T follicular helper cell (primary cell): ENCODE measurements around the gene SSMEM1.
"Not testable (repeated sequence)": the region's sequence is repeated elsewhere in the genome, so short reads cannot be mapped to it uniquely, and the experiment has no call there.

Source experiments
- DNase-seq: peaks from one replicate; pipeline ENCODE4 v3.0.0-alpha.2; 2020; ENCODE audit warnings: low read depth
- total RNA-seq, 2 experiments: gene quantifications; one replicate each; lab custom pipeline; 2026; lab: John Stamatoyannopoulos, UW

Gene SSMEM1
- total RNA-seq: 0 reads per million in 2 experiments

GRCh38 chr7:130207642-130208041 lies at the start of gene SSMEM1:
Gene SSMEM1, plus strand, starts transcription at chr7:130207860. Its CDS starts 51 bp downstream, at chr7:130207911.
- no peak for DNase-seq

- DNase-seq: no peak
Observed at GRCh38 chr7:130160023-130160422, 47.6 kb upstream of the SSMEM1 start.

DNA sequence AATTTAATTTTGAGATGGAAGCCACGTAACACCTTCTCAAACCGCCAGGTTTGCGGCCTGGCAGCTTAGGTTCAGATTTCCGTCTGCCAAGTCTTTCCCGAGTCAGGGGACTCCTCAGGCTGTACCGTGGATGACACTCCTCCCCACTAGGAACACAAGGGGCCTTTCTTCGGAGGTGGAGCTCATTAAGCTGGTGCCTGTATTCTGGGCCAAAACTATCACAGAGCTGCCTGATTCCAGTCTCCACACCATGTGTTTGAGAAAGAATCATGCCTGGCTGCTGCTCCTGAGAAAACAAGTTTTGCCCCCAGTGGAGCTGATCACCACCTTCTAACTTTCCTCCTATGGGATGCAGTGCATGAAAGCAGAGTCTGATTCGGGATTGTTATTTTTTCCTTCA lies 47.2 kb upstream of the SSMEM1 start:
- no peak for DNase-seq

DNA sequence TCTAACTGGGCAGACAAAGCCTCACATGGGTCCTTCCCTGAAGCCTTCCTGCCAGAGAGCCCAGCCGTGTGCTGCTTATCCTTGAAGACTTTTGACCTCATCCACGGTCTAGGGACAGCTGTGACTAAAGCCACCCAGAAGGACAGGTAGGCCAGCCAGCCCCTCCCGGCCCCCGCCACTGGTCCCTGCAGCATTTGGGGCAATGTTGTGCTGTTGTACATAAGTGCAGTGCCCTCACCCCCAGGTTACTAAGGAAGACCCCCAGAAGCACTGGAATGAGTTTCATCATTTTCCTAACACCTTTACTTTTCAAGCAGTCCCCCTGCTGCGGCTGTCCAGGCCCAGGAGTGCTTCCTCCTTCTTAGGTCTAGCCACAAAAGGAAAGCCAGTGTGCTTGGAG lies 45.5 kb upstream of the SSMEM1 start:
- no peak for DNase-seq

- DNase-seq: no peak
Observed at GRCh38 chr7:130174237-130174959, 33.3 kb upstream of the SSMEM1 start.

GRCh38 chr7:130178251-130178650 lies 29.4 kb upstream of the SSMEM1 start:
- DNase-seq: no peak

DNA sequence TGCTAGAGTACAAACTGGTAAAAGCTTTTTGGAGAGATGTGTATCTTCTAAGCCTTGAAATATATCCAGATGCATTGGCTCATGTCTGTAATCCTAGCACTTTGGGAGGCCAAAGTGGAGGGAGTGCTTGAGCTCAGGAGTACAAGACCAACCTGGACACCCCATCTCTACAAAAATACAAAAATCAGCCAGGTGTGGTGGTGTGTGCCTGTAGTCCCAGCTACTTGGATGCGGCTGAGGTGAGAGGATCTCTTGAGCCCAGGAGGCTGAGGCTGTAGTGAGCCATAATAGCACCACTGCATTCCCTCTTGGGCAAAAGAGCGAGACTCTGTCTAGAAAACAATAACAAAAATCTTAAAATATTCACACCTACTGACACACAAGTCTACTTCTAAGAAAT lies 28.0 kb upstream of the SSMEM1 start:
- DNase-seq: no peak

DNA sequence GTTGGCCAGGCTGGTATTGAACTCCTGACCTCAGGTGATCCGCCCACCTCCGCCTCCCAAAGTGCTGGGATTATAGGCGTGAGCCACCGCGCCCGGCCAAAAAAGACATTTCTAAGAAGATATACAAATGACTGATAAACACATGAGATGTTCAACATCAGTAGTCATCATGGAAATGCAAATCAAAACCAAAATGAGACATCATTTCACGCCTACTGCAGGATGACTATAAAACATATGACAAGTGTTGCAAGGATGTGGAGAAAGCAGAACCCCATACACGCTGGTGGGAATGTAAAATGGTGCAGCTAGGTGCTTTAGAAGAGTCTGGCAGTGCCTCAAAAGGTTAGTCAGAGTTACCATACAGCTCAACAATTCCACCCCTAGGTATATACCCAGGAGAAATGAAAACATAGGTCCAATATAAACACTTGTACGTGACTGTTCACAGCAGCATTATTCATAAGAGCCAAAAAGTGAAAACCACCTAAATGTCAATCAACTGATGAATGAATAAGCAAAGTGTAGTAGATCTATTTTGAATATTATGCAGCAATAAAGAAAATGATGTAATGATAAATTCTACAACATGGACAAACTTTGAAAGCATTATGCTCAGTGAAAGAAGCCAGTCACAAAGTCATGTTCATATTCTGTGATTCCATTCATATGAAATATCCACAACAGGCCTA lies 26.9 kb upstream of the SSMEM1 start:
- no peak for DNase-seq

DNA sequence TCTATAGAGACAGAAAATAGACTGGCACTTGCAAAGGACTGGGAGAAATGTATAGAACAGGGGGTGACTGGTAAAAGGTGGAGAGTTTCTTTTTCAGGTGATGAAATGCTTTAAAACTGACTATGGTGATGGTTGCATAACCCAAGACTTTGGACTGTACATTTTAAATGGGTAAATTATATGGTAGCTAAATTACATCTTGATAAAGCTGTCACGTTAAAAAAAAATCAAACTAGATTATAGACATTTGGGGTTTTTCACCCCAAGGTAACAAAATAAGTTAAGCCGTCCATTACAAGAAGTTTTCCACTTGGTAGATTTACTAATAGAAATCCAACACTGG lies 26.4 kb upstream of the SSMEM1 start:
- no peak for DNase-seq

DNA sequence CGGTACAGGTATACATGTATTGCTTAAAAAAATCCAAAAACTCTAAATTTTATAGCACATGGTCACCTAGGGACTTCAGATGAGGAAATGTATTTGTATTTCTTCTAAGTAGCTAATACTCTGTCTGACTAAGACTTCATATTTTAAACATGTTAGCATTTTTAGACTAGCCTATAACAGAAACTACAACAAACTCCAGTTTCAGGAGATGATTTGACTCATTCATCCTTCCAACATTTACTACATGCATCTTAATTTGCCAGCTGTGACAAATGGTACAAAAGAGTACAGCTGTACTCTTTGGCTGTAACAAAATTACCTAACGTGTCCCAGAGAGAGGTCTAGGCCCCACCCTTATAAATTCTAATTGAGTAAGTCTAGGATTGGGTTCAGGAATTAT lies 24.7 kb upstream of the SSMEM1 start:
- DNase-seq: no peak

DNA sequence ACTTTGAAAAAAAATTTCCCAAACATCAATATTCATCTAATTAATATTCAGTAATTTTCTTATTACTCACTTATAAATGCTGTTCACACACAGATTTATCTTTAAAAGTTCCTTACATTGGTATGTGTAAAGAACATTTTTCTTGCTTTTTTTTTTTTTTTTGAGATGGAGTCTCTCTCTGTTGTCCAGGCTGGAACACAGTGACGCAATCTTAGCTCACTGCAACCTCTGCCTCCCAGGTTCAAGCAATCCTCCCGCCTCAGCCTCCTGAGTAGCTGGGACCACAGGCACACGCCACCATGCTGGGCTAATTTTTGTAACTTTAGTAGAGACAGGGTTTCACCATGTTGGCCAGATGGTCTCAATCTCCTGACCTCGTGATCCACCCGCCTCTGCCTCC lies 23.3 kb upstream of the SSMEM1 start:
- not testable (repeated sequence) for DNase-seq

DNA sequence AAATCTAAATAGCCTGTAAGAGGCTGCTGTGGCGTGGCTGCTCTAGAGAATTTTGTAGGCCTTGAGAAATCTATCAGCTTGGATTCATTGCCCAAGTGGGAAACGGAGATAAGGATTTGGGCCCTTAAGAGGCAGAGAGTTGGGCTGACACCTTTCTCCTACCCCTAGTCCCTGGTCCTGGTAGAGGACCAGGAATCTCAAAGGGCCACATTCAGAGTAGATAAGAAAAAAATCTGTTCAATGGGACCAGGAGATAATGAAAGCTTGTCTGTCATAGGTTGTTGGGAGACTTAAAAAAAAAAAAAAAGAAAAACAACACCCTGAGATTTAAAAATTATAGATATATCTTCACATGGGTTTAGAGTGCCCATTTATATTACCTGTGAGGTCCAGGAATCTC lies 20.3 kb upstream of the SSMEM1 start:
- DNase-seq: no peak

DNA sequence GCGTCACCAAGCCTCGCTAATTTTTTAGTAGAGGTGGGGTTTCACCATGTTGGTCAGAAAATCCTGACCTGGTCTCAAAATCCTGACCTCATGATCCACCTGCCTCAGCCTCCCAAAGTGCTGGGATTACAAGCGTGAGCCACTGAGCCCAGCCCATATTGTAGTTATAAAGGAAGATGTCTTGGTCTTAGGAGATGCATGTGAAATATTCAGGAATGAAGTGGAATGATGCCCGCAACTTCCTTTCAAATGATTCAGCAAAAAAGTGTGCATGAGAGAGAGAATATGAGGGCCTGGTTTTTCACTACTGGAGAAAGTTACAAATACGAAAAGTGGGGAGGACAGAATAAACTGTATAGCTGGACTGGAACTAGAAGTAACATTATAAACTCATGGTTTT lies 18.3 kb upstream of the SSMEM1 start:
- DNase-seq: no peak

DNA sequence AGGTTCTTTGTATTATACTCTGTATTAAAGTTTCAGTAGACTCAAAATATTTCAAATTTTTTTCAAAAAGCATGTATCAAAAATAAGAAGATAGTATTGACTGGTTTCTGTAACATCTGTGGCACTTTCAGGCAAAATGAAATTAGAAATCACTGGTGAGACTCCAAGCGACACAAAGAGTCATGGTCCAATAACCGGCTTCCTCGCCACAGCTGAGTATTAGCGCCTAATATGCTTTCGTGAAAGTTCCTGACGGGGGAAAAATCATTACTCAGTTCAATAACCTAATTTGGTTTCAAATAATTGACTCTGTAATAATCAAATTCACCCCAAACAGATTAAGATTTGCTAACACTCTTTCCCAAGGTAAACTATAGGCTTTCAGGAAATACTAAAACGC lies 15.9 kb upstream of the SSMEM1 start:
- no peak for DNase-seq

GRCh38 chr7:130195396-130195795 lies 12.3 kb upstream of the SSMEM1 start:
- no peak for DNase-seq

DNA sequence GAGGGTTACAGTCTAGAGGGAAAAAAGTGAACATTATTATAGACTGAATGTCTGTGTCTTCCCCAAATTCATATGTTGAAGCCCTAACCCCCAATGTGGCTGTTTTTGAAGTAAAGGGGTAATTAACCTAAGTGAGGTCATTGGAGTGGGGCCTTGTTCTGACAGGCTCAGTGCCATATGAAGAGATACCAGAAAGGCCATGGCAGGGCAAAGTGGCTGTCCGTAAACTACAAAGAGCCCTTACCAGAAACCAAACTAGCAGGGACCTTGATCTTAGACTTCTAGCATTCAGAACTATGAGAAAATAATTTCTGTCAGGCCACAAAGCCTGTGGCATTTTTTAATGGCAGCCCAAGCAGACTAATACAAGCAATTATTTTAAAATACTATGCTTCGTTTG lies 11.2 kb upstream of the SSMEM1 start:
- no peak for DNase-seq

DNA sequence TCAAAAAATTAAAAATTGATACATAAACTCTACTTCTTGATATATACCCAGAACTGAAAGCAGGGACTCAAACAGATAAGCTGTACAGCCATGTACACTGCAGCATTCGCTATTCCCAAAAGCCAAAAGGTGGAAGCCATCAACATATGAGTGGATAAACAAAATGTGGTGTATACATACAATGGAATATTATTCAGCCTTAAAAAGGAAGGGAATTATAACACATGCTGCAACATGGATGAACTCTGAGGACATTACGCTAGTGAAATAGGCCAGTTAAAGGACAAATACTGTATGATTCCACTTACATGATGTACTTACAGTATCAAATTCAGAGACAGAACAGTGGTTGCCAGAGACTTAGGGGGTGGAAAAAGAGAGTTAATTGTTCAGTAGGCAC lies 10.6 kb upstream of the SSMEM1 start:
- no peak for DNase-seq

GRCh38 chr7:130201796-130202195 lies 5.9 kb upstream of the SSMEM1 start:
- DNase-seq: no peak

- DNase-seq: peak; percentile 90
Observed at GRCh38 chr7:130205084-130205947, 2.3 kb upstream of the SSMEM1 start, which contains the start of gene TMEM209. Gene TMEM209, minus strand, starts transcription at chr7:130205406. Its CDS starts 31 bp downstream, at chr7:130205375.

DNA sequence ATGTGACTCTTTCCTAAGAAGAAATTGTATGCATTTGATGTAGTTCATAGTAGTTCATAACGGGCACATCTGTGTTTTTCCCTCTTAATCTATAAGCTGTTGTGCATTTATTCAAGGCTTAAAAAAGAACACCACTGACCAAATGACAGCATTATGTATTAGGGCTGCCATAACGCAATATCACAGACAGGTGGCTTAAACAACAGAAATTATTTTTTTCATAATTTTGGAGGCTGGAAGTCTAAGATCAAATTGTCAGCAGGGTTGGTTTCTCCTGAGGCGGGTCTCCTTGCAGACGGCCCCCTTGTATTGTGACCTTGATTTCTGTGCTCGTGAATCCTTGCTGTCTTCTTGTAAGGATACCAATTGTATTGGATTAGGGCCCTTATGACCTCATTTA lies 627 bp upstream of the SSMEM1 start:
- DNase-seq: no peak

DNA sequence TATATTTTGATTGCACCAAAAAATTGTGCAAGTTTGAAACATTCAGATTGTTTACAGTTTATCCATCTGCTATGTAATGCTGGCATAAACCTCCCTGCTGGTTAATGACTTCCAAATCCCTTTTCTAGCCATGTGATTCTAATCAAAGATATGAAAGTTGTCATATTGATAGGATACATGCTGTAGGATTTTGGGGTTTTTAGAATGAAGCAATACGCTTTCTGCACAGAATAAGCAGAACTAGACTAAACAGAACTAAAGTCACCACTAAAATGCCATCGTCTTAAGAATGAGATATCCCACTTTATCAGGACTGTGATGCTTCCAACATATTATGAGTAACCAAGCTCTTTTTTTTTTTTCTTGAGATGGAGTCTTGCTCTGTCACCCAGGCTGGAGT lies 856 bp downstream of the SSMEM1 start:
- DNase-seq: no peak

- no peak for DNase-seq
Observed at GRCh38 chr7:130210181-130210935, 2.7 kb downstream of the SSMEM1 start.
